ENCODE results near the gene CTLA4. TPM values are rescaled to one million over a fixed set of nuclear protein-coding genes. Genes with fewer than 3 reads are reported as not detected.
"Not testable (repeated sequence)": the region's sequence is repeated elsewhere in the genome, so short reads cannot be mapped to it uniquely, and the experiment has no call there.

CTLA4 gene
- total RNA-seq, 1 donor from 2014 or later, result 0.44 TPM

DNA sequence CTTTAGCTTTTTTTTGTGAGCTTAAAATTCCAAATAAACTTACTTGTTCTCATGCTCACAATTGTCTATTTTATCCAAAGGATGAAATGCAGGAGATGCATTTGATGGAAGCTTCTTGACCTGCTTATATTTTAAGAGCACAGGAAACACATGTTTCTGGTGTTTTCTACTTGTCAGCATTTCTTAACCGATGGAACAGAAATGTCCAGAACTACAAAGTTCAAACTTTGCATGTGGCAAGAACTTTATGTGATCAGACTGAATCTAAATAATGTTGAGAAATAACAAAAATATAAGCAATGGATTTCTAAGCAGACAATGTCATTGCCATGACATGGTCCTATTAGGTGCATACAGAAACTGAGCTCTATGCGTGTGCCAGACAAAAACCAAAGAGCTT lies 9.9 kb upstream of the CTLA4 start:
- no peak for DNase-seq (ENCODE audit: low spot score)

DNA sequence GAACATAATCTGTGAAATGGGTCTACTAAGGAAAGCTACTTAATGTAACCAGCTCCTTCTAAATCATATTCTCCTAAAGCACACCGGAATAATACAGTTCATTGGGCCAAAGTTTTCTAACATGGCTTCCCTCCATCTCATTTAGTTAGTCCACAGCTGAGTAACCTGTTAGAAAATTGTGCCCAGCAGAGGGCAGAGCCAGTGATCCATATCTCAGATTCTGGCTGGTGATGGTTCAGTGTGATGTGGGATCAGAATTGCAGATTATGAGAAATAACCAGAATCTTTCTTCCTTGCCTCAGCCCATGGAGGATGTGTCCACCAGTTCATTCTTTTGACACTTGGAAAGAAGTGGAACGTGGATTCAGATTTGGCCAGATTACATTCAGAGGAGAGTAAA lies 9.4 kb upstream of the CTLA4 start:
- no peak for DNase-seq (ENCODE audit: low spot score)

DNA sequence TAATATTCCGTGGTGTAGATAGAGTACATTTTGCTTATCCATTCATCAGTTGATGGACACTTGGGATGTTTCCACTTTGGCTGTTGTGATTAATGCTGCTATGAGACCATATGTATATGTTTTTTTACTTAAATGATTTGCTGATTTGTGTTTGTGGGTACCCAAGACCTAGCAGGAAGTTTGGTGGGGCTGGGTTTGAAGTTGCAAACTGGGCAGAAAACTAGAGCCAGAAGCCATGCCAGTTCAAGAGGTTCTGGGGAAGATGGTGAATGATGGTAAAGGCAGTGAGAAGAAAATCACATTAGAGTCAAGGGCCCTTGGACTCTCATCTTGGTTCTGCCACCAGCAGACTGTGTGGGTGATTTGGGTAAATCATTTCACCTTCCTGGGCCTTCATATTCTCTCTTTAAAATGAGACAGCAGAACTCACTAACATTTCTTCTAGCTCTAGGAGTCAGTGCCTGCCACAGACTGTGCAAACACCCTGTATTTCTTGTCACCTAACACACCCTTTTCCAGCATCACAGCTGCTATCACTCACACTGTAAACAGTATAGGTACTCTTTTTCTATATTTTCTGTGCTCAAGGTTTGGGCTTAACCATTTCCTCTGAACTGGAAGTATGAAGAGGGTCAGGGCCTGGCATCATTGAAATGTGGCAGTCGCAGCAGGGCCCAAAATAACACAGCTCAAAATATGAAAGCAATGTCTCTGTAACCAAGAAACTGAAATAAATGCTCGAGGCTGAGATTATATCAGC lies 8.4 kb upstream of the CTLA4 start:
- DNase-seq (ENCODE audit: low spot score), result no peak

DNA sequence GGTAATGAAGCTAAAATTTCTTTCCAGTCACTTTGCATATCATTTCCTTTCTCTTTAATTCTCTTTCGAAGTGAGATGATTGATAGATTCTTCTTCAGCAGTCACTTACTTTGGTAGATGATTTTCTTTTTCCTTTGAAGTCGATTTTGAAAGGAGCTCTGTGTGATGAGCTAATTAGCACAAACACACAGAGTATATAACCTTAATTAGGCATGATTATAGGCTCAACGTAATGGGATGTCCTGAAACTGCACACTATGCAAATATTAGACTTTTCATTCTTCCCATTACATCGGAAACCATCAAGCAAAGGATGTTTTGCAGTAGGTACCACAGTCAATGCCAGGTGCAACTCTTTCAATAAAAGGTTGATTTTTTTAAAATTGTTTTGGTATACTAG lies 6.4 kb upstream of the CTLA4 start:
- DNase-seq (ENCODE audit: low spot score), result no peak

GRCh38 chr2:203861607-203862006 lies 6.0 kb upstream of the CTLA4 start:
- no peak for DNase-seq (ENCODE audit: low spot score)

- DNase-seq (ENCODE audit: low spot score), result no peak
Measured at GRCh38 chr2:203869223-203870042, 1.9 kb downstream of the CTLA4 start.

DNA sequence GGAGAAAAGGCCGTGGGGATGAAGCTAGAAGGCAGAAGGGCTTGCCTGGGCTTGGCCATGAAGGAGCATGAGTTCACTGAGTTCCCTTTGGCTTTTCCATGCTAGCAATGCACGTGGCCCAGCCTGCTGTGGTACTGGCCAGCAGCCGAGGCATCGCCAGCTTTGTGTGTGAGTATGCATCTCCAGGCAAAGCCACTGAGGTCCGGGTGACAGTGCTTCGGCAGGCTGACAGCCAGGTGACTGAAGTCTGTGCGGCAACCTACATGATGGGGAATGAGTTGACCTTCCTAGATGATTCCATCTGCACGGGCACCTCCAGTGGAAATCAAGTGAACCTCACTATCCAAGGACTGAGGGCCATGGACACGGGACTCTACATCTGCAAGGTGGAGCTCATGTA lies 2.9 kb downstream of the CTLA4 start:
- DNase-seq (ENCODE audit: low spot score), result no peak

DNA sequence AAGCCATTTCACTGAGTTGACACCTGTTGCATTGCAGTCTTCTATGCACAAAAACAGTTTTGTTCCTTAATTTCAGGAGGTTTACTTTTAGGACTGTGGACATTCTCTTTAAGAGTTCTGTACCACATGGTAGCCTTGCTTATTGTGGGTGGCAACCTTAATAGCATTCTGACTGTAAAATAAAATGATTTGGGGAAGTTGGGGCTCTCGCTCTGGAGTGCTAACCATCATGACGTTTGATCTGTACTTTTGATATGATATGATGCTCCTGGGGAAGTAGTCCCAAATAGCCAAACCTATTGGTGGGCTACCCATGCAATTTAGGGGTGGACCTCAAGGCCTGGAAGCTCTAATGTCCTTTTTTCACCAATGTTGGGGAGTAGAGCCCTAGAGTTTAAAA lies 3.4 kb downstream of the CTLA4 start:
- no peak for DNase-seq (ENCODE audit: low spot score)

DNA sequence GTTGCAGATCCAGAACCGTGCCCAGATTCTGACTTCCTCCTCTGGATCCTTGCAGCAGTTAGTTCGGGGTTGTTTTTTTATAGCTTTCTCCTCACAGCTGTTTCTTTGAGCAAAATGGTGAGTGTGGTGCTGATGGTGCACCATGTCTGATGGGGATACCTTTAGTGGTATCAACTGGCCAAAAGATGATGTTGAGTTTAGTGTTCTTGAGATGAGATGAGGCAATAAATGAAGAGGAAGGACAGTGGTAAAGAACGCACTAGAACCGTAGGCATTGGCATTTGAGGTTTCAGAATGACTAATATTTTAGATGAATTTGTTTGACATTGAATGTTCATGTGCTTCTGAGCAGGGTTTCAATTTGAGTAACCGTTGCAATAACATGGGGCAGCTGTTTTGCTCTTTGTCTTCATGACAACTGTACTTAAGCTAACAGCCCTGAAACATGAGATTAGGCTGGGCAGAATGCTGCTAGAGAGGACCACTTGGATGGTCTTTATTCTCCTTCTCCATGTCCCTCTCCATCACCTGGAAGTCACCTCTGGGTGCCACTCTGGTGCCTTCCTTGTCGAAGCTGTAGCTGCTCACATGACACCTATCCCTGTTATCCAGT lies 3.9 kb downstream of the CTLA4 start:
- DNase-seq (ENCODE audit: low spot score), result no peak

DNA sequence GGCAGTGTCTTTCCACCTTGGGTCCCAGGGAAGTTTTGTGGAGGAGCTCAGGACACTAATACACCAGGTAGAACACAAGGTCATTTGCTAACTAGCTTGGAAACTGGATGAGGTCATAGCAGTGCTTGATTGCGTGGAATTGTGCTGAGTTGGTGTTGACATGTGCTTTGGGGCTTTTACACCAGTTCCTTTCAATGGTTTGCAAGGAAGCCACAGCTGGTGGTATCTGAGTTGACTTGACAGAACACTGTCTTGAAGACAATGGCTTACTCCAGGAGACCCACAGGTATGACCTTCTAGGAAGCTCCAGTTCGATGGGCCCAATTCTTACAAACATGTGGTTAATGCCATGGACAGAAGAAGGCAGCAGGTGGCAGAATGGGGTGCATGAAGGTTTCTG lies 5.9 kb downstream of the CTLA4 start:
- no peak for DNase-seq (ENCODE audit: low spot score)

GRCh38 chr2:203873921-203874631 lies 6.5 kb downstream of the CTLA4 start:
- no peak for DNase-seq (ENCODE audit: low spot score)

DNA sequence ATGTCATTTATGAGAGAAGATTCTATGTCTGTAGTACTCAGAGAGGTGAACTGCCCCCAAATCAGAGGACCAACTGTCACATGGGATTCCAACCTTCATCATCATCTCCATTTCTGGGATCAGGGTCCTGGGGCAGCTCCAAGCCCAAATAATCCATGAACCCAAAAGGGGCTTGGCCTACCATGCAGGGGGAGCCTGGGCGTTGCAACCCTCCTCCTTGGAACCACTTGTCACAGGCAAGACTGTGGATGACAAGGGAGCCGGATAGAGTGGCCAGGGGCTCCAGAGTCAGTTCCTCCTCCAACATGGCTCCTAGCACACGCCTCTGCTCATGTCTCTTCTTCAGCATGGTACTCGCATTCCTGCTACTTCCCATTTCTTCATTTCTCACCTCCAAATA lies 7.9 kb downstream of the CTLA4 start:
- no peak for DNase-seq (ENCODE audit: low spot score)

GRCh38 chr2:203876328-203876727 lies 8.8 kb downstream of the CTLA4 start:
- DNase-seq (ENCODE audit: low spot score), result no peak

- no peak for DNase-seq (ENCODE audit: low spot score)
Measured at GRCh38 chr2:203878063-203878462, 10.5 kb downstream of the CTLA4 start.

DNA sequence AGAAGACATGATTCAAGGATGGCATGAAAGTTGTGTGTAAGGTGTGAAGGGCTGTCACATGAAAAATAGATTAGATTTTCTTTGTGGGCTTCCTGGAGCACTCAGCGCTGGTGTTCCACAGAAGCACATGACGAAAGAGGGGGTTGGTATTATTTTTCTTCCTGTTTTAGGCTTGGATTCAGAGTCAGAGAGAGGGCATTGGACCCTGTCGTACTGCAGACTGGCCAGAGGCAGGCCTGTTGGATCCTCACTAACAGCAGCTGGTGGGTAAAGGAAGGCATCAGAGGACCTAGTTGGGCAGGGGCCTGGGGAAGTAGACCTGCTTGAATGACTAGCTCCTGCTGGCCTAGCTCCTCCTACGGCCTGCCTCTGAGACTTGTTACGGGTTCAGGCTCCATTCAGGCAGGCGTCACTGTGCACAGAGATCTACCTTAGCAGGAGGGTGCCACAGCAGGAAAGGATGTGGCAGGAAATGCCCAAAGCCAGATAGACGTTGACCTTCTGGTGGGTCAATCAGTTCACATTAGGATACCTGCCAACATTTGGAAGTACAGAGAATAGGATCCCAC lies 13.1 kb downstream of the CTLA4 start:
- no peak for DNase-seq (ENCODE audit: low spot score)

- DNase-seq (ENCODE audit: low spot score), result not testable (repeated sequence)
Measured at GRCh38 chr2:203881185-203881584, 13.6 kb downstream of the CTLA4 start.

- no peak for DNase-seq (ENCODE audit: low spot score)
Measured at GRCh38 chr2:203882551-203882950, 15.0 kb downstream of the CTLA4 start.

- no peak for DNase-seq (ENCODE audit: low spot score)
Measured at GRCh38 chr2:203886661-203887151, 19.1 kb downstream of the CTLA4 start.

- DNase-seq (ENCODE audit: low spot score), result no peak
Measured at GRCh38 chr2:203887677-203888076, 20.1 kb downstream of the CTLA4 start.

DNA sequence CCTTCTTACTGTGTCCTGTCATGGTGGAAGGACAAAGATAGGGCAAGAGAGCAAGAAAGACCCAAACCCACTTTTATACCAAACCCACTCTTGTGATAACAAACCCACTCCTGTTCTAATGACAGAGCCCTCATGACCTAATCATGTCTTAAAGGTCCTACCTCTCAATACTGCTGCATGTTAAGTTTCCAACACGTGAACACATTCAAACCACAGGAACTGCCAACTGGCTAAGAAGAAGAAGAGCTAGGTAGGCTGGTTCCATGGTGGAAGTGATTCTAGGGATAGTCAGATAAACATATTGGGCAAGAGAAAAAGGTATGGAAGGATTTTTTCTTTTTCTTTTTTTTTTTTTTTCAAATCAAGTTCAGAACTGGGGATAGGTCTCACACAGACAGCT lies 22.0 kb downstream of the CTLA4 start:
- no peak for DNase-seq (ENCODE audit: low spot score)

GRCh38 chr2:203889944-203890343 lies 22.4 kb downstream of the CTLA4 start:
- no peak for DNase-seq (ENCODE audit: low spot score)

GRCh38 chr2:203890733-203891132 lies 23.2 kb downstream of the CTLA4 start:
- no peak for DNase-seq (ENCODE audit: low spot score)
